NCI-H82 (cell line): ENCODE data around the gene PNPLA8.

Experiments
- DNase-seq: peaks from one replicate; lab custom pipeline; 2025; lab: John Stamatoyannopoulos, UW

Gene PNPLA8

DNA sequence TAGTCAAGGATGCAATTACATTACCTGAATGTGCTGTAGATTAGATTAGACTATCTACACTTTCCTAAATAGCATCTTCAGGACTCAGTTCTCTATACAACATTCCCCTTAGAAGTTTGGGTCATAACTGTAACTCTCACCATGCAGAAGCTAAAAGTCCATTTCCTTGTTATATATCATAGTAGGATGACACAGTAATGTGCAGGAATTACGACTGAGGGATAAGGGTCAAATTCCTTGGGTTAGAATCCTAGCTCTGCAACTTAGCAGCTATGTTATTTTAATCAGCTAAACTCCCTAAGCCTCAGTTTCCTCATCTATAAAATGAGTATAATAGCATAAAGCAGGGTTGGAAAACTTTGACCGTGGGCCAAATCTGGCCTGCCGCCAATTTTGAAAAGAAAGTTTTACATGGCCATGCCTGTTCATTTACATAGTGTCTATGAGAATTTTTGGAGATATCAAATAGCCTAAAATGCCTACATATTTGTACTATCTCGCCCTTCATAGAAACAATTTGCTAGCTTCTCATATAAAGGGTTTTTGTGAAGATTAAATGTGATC lies 84.5 kb downstream of the PNPLA8 start:
- no peak for DNase-seq

GRCh38 chr7:108440613-108441012 lies 85.3 kb downstream of the PNPLA8 start:
- DNase-seq, result no peak

- DNase-seq, result no peak
Measured at GRCh38 chr7:108436906-108437305, 89.0 kb downstream of the PNPLA8 start.

- DNase-seq, result no peak
Measured at GRCh38 chr7:108434010-108434409, 91.9 kb downstream of the PNPLA8 start.

DNA sequence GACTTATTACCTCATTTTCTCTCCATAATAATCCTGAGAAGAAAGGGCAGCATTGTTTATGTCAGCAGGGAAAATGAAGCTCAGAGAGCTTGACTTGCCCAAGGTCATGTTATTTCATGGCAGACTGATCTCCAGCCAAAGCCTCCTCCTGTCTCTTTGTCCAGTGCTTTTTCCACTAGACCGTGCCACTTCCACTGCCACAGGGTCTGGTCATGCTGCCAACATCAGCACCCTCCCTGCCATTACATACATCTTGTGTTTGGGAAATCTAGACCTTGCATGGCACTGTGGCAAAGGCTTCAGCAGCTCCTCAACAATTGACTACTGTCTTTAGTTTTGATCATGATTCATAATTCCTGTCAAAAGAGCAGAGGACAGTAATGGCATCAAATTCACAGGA lies 94.8 kb downstream of the PNPLA8 start:
- no peak for DNase-seq

- no peak for DNase-seq
Measured at GRCh38 chr7:108430664-108431063, 95.3 kb downstream of the PNPLA8 start.

GRCh38 chr7:108427766-108428165 lies 98.2 kb downstream of the PNPLA8 start:
- no peak for DNase-seq

DNA sequence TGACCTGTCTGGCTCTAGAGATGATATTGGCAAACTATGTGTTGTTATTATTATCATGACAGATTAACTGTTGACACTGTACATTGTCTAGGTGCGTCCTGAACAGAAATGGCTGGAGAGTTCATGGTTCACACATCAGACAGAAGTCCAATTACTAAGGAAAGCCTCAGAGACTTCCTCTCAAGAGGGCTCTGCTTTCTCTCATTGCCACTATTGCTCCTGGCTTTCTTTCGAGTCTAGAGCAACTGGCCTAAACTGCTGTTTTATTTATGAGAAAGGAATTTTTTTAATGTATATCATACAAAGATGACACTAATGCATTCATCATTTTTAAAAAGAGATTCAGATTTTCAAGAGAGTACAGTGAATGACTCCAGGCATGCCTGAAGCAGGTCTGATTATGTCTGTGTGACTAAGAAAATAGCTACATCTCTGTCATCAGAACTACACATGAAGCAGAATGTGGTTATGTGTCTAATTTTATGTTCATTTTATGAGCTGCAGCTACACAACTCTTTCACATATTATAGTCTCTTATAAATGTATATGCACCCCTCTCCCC lies 100.1 kb downstream of the PNPLA8 start:
- no peak for DNase-seq

GRCh38 chr7:108424013-108424412 lies 101.9 kb downstream of the PNPLA8 start:
- no peak for DNase-seq

DNA sequence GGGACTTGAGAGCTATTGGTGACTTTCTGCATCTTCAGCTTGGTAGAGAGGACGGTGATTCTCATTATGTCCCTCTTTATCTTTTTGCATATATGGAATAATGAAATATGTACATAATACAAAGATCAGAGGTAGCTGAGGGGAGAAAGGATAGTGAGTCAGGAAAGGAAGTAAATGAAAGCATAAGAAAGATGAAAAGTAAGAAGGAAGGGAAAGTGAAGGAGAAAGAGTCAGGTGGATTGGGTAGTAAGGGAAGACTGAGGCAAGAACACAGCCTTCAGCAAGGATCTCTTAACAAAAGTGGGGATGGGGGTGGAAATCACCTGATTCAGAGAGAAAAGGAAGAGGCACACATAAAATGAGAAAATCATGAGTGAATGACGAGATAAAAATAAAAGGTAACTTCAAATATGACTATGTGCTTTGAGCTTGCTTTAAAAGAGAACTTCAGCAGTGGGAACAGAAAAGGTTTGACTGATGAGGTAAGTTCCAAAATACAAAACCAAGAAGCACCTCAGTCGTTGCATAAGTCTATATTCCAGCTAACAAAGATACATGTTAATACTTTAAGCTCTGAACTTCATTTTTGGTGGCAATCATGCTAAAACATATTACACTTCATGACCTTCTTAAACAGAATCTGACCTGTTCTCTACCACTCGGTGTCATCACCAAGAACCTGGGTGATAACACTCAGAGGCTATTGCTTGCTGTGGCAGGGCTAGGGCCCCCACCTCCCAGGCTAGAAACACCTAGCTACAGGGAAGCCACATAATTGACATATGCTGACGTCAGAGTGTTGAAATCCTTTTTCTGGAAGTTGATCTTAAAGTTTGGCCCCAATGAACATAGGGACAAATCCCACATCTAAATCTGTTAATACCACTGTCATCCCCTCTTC lies 102.6 kb downstream of the PNPLA8 start:
- DNase-seq, result no peak

DNA sequence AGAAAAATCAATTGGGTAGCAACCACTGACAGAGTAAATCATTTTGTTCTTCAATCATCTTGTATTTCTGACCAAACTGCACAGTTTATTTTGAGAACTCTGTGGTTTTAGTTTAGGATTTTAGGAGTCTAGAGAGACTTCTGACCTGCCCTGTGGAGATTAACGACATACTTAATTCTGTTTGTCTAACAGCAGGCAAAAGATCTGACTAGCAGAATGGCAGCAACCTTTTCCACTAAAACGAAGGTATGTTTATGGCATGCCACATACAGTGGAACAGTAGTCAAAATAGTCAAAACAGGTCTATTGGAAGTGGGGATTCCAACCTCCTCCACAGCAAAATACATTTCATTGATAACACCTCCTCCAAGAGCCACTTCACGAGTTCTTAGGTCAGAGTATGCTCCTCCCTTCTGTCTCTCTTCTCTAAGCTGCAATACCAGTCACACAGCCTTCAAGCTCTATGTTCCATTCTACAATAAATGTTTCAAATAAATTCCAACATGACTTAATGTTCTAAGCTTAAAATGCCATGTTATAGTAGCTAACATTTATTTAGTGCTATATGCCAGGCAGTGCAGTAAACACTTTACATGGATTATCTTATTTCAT lies 104.1 kb downstream of the PNPLA8 start:
- peak; percentile 50 for DNase-seq
